ENCODE data around the gene CHMP4A. TPM values are rescaled to one million over a fixed set of nuclear protein-coding genes. Genes with fewer than 3 reads are reported as not detected.

Gene CHMP4A
- total and polyA plus RNA-seq, 2 of the 13 experiments (the other 11 are each of a cell fraction or from before 2014, with no cell fraction given) = 83.6 to 113 TPM

DNA sequence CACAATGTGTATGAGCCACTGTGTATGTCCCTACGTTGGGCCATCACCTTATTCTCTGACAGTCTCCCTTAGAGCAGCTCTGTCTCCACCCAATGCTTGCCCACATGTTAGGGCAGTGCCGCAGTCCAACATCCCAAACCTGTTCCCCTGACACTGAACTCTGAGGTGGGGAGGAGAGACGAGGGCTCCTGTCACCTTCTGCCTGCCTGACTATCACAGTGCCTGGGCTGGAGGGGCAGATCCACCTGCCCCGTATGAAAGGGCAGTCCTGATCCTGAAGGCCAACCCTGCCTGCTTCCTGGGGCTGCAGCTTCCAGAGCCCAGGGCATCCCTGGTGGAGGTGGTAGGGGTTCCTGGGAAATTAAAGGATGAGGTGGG lies 47.5 kb upstream of the CHMP4A start (continued):
- TF ChIP-seq, protein P1, sequence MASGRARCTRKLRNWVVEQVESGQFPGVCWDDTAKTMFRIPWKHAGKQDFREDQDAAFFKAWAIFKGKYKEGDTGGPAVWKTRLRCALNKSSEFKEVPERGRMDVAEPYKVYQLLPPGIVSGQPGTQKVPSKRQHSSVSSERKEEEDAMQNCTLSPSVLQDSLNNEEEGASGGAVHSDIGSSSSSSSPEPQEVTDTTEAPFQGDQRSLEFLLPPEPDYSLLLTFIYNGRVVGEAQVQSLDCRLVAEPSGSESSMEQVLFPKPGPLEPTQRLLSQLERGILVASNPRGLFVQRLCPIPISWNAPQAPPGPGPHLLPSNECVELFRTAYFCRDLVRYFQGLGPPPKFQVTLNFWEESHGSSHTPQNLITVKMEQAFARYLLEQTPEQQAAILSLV (CRISPR knock-in tag; IDR thresholded peaks at IDR 0.05; ENCODE audit: borderline replicate concordance) = no peak
- no peak for TF ChIP-seq ZNF607 (CRISPR knock-in tag; IDR thresholded peaks at IDR 0.05; ENCODE audit: borderline replicate concordance)
- no peak for TF ChIP-seq FOXK2 (IDR thresholded peaks at IDR 0.05)
- TF ChIP-seq, protein P2, sequence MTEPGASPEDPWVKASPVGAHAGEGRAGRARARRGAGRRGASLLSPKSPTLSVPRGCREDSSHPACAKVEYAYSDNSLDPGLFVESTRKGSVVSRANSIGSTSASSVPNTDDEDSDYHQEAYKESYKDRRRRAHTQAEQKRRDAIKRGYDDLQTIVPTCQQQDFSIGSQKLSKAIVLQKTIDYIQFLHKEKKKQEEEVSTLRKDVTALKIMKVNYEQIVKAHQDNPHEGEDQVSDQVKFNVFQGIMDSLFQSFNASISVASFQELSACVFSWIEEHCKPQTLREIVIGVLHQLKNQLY (CRISPR knock-in tag; IDR thresholded peaks at IDR 0.05) = no peak
- TF ChIP-seq CBFB (CRISPR knock-in tag; IDR thresholded peaks at IDR 0.05) = no peak
- no peak for TF ChIP-seq SMAD3 (CRISPR knock-in tag; IDR thresholded peaks at IDR 0.05)
- TF ChIP-seq, protein P3, sequence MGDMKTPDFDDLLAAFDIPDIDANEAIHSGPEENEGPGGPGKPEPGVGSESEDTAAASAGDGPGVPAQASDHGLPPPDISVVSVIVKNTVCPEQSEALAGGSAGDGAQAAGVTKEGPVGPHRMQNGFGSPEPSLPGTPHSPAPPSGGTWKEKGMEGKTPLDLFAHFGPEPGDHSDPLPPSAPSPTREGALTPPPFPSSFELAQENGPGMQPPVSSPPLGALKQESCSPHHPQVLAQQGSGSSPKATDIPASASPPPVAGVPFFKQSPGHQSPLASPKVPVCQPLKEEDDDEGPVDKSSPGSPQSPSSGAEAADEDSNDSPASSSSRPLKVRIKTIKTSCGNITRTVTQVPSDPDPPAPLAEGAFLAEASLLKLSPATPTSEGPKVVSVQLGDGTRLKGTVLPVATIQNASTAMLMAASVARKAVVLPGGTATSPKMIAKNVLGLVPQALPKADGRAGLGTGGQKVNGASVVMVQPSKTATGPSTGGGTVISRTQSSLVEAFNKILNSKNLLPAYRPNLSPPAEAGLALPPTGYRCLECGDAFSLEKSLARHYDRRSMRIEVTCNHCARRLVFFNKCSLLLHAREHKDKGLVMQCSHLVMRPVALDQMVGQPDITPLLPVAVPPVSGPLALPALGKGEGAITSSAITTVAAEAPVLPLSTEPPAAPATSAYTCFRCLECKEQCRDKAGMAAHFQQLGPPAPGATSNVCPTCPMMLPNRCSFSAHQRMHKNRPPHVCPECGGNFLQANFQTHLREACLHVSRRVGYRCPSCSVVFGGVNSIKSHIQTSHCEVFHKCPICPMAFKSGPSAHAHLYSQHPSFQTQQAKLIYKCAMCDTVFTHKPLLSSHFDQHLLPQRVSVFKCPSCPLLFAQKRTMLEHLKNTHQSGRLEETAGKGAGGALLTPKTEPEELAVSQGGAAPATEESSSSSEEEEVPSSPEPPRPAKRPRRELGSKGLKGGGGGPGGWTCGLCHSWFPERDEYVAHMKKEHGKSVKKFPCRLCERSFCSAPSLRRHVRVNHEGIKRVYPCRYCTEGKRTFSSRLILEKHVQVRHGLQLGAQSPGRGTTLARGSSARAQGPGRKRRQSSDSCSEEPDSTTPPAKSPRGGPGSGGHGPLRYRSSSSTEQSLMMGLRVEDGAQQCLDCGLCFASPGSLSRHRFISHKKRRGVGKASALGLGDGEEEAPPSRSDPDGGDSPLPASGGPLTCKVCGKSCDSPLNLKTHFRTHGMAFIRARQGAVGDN (CRISPR knock-in tag; IDR thresholded peaks at IDR 0.05) = peak; percentile 9; the same call in 1 of the 2 replicates
- TF ChIP-seq RORA (CRISPR knock-in tag; IDR thresholded peaks at IDR 0.05) = no peak
- no peak for TF ChIP-seq ATF7 (IDR thresholded peaks at IDR 0.05)
- TF ChIP-seq ATF7 (CRISPR knock-in tag; IDR thresholded peaks at IDR 0.05) = no peak
- TF ChIP-seq ZNF564 (CRISPR knock-in tag; IDR thresholded peaks at IDR 0.05) = no peak
- TF ChIP-seq ZNF282 (IDR thresholded peaks at IDR 0.05; ENCODE audit: partially characterized antibody) = no peak
- TF ChIP-seq, protein P4, sequence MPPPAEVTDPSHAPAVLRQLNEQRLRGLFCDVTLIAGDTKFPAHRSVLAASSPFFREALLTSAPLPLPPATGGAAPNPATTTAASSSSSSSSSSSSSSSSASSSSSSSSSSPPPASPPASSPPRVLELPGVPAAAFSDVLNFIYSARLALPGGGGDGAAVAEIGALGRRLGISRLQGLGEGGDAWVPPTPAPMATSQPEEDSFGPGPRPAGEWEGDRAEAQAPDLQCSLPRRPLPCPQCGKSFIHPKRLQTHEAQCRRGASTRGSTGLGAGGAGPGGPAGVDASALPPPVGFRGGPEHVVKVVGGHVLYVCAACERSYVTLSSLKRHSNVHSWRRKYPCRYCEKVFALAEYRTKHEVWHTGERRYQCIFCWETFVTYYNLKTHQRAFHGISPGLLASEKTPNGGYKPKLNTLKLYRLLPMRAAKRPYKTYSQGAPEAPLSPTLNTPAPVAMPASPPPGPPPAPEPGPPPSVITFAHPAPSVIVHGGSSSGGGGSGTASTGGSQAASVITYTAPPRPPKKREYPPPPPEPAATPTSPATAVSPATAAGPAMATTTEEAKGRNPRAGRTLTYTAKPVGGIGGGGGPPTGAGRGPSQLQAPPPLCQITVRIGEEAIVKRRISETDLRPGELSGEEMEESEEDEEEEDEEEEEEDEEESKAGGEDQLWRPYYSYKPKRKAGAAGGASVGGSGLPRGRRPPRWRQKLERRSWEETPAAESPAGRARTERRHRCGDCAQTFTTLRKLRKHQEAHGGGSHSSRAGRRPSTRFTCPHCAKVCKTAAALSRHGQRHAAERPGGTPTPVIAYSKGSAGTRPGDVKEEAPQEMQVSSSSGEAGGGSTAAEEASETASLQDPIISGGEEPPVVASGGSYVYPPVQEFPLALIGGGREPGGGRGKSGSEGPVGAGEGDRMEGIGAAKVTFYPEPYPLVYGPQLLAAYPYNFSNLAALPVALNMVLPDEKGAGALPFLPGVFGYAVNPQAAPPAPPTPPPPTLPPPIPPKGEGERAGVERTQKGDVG (CRISPR knock-in tag; IDR thresholded peaks at IDR 0.05; ENCODE audit: borderline replicate concordance) = no peak

All from HepG2 (cell line).